Small intestine (tissue), 16 donors: ENCODE measurements around the gene CALHM3. TPM values are rescaled to one million over a fixed set of nuclear protein-coding genes. Genes with fewer than 3 reads are reported as not detected.
"Not testable (repeated sequence)": the region's sequence is repeated elsewhere in the genome, so short reads cannot be mapped to it uniquely, and the experiment has no call there.

ENCODE experiments used
- DNase-seq, 2 donors: peaks; one replicate each; pipeline versions ENCODE4 v3.0.0 to v3.0.0-alpha.2; 2013
- FAIRE-seq: peaks from 2 replicates; lab custom pipeline; 2012; peaks lifted over from hg19 to GRCh38; lab: Jason Lieb, UNC
- H3K27ac ChIP-seq, 3 donors: one replicate each; pipeline ENCODE4 v1.5.1; 2013; ENCODE audit warnings: low read length in 2 of 3, mild to moderate bottlenecking in 2 of 3, control low read depth in 1 of 3, inconsistent platforms in 1 of 3, low read depth in 1 of 3, moderate library complexity in 1 of 3
- H3K27me3 ChIP-seq, 3 donors: one replicate each; pipeline ENCODE4 v1.6.1; 2013; ENCODE audit warnings: low read length in 3 of 3, inconsistent platforms in 1 of 3; ENCODE audit not compliant: control insufficient read depth in 3 of 3, insufficient read depth in 3 of 3
- H3K36me3 ChIP-seq, 3 donors: one replicate each; pipeline ENCODE4 v1.6.1; 2013; ENCODE audit warnings: low read length in 3 of 3, inconsistent platforms in 1 of 3, low read depth in 1 of 3, mild to moderate bottlenecking in 1 of 3, moderate library complexity in 1 of 3; ENCODE audit not compliant: control insufficient read depth in 3 of 3, insufficient read depth in 2 of 3
- H3K4me1 ChIP-seq, 3 donors: one replicate each; pipeline ENCODE4 v1.6.1; 2013; ENCODE audit warnings: low read length in 2 of 3, inconsistent platforms in 1 of 3, low read depth in 1 of 3, mild to moderate bottlenecking in 1 of 3, moderate library complexity in 1 of 3; ENCODE audit not compliant: control insufficient read depth in 3 of 3, insufficient read depth in 2 of 3
- H3K4me3 ChIP-seq, 3 donors: one replicate each; pipeline ENCODE4 v1.5.1; 2013; ENCODE audit warnings: low read length in 3 of 3, control low read depth in 1 of 3, inconsistent platforms in 1 of 3, low read depth in 1 of 3, mild to moderate bottlenecking in 1 of 3, moderate library complexity in 1 of 3
- H3K9me3 ChIP-seq, 2 donors: one replicate each; pipeline ENCODE4 v1.6.1; 2013; ENCODE audit warnings: low read depth in 1 of 2, low read length in 1 of 2; ENCODE audit not compliant: control insufficient read depth in 2 of 2, insufficient read depth in 1 of 2
- WGBS, 3 donors: extraction: QIAGEN DNeasy Blood & Tissue Kit; methylation state at CpG; one replicate each; pipeline ENCODE4 v1.1.7; 2013; 5-methylcytosine and 5-hydroxymethylcytosine counted together
- long read RNA-seq, 10 donors: transcript quantifications; one replicate each; lab custom pipeline, GENCODE V29; 2026
- polyA plus RNA-seq, 4 donors: library from polyadenylated mRNA; stranded (reverse) in 3 of 4; unstranded in 1 of 4; fragments of 200-250 nt in 3 of 4; fragments of 120-200 nt in 1 of 4; gene quantifications; one replicate each; pipeline versions ENCODE4 v1.2.1 to v1.2.3, GENCODE V29; 2013
- donor health status: healthy with polysubstance abuse.
- donor health status: control.
- donor health status: control.
- donor health status: Bipolar disorder and iron deficiency.
- donor health status: healthy.

CALHM3 gene, protein sequence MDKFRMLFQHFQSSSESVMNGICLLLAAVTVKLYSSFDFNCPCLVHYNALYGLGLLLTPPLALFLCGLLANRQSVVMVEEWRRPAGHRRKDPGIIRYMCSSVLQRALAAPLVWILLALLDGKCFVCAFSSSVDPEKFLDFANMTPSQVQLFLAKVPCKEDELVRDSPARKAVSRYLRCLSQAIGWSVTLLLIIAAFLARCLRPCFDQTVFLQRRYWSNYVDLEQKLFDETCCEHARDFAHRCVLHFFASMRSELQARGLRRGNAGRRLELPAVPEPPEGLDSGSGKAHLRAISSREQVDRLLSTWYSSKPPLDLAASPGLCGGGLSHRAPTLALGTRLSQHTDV
- under 1 TPM in 1 of 4 donors, not detected in 3; 0.13 TPM for polyA plus RNA-seq
- long read RNA-seq, donor 1, result 0 reads
- long read RNA-seq, donor 2, result 0 reads
- long read RNA-seq, donor 3, partial matches to known transcripts, result 0 of 1 reads
- long read RNA-seq, donor 3, other reads (novel, unspliced or antisense), result 0 of 1 reads
- long read RNA-seq, donor 4, result 0 reads
- long read RNA-seq, donor 5, result 0 reads
- long read RNA-seq, donor 6, result 0 reads
- long read RNA-seq, donor 7, result 0 reads
- long read RNA-seq, donor 8, result 0 reads
- long read RNA-seq, donor 9, result 0 reads
- long read RNA-seq, donor 10, result 0 reads

DNA sequence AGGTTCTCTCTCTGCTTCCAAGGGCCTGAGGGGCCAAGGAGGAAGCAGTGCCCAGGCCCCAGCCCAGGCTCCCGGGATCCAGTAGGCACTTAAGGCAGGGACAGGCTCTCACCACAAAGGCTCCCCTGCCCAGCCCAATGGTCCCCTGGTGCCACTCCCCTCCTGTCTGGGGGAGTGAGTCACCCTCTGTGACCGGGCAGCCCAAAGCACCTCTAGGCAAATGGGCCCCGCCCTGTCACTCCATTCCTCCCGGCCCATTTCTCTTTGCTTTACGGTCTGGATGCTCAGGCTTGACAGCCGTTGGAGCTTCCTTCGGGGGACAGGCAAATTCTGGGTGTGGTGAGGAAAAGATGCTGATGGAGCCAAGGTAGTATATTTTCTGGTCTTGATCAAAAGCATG lies at the start of gene CALHM3:
Gene CALHM3 (minus strand): TSS at position 106 of the 400 bp plus-strand sequence. CDS start 208 bp downstream, outside the sequence.
- DNase-seq (peak in 1 of 2 donors; percentile 25), FAIRE-seq (no peak)
- H3K27ac ChIP-seq, result no peak within 1 kb of the TSS
- WGBS, 3 donors, result 22 to 74% (median 40%) methylated on average over 7 of the region's 7 CpGs
- H3K9me3 ChIP-seq, result no peaks in the 10 kb centered on the region
- no peaks in the 10 kb centered on the region for H3K27me3 ChIP-seq
- no peaks in the 10 kb centered on the region for H3K4me1 ChIP-seq
- H3K4me3 ChIP-seq, result no peak within 1 kb of the TSS
- H3K36me3 ChIP-seq, result no peaks in the 10 kb centered on the region

DNA sequence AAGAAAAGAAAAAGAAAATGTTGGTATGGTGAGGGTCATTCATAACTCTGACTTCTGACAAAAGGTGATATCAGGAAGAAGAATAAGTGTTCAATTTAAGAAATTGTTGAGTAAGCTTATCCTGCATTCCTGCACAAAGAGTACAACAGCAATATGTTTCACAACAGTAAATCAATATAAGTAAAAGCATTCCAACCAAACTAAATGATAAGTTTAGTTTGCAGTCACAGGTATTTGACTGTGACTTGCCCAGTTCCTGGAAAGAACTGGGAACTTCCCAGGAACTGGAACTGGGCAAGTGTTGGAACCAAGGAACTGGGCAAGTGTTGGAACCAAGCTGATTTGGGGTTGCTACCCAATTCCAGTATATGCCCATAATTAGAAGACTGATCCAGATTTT lies 49.5 kb upstream of the CALHM3 start:
- Histone ChIP-seq H3K27ac (no peak overlapping the region), H3K4me1 (no peaks in the 10 kb centered on the region), H3K4me3 (no peak overlapping the region), H3K36me3 (no peaks in the 10 kb centered on the region), H3K9me3 (peaks cover 0 to 23% of the 10 kb centered on the region in 2 donors), H3K27me3 (no peaks in the 10 kb centered on the region)
- DNase-seq (peak in 1 of 2 donors; percentile 21), FAIRE-seq (no peak)

DNA sequence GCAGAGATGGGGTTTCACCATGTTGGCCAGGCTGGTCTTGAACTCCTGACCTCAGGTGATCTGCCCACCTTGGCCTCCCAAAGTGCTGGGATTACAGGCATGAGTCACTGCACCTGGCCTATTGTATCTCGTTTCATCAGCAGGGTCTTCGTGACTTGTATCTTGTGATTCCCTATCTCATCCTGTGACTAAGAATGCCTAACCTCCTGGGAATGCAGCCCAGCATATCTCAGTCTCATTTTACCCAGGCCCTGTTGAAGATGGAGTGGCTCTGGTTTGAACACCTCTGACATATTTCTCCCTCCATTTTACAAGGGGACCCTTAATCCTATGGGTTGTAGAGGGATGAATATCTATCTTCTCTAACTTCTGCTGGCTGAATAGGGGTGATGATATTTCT lies 48.4 kb upstream of the CALHM3 start:
- H3K27ac ChIP-seq, H3K4me1 ChIP-seq, H3K27me3 ChIP-seq, H3K4me3 ChIP-seq, FAIRE-seq, H3K36me3 ChIP-seq, DNase-seq: not testable (repeated sequence)
- H3K9me3 ChIP-seq, result peaks cover 0 to 18% of the 10 kb centered on the region in 2 donors
- WGBS, 3 donors, result 30 to 63% (median 58%) methylated on average over 2 of the region's 2 CpGs

DNA sequence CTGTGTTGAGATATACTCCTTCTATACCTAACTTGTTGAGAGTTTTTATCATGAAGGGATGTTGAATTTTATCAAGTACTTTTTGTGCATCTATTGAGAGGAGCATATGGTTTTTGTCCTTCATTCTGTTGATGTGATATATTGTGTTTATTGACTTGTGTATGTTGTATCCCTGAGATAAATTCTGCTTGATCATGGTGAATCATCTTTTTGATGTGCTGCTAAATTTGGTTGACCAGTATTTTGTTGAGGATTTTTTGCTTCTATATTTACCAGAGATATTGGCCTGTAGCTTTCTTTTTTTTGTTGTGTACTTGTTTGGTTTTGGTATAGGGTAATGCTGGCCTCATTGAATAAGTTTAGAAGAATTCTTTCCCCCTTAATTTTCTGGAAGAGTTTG lies 46.9 kb upstream of the CALHM3 start:
- no peak overlapping the region for H3K4me3 ChIP-seq
- H3K9me3 ChIP-seq, result peaks cover 0 to 13% of the 10 kb centered on the region in 2 donors
- no peaks in the 10 kb centered on the region for H3K36me3 ChIP-seq
- H3K4me1 ChIP-seq, result no peaks in the 10 kb centered on the region
- FAIRE-seq (no peak), DNase-seq (no peak)
- no peaks in the 10 kb centered on the region for H3K27me3 ChIP-seq
- no peak overlapping the region for H3K27ac ChIP-seq

GRCh38 chr10:103523683-103524082 lies 44.6 kb upstream of the CALHM3 start:
- H3K4me1 ChIP-seq, result no peaks in the 10 kb centered on the region
- no peak overlapping the region for H3K4me3 ChIP-seq
- DNase-seq (no peak), FAIRE-seq (no peak)
- no peaks in the 10 kb centered on the region for H3K36me3 ChIP-seq
- H3K9me3 ChIP-seq, result no peaks in the 10 kb centered on the region
- WGBS, 3 donors, result 58 to 74% (median 72%) methylated on average over 4 of the region's 4 CpGs
- no peaks in the 10 kb centered on the region for H3K27me3 ChIP-seq
- no peak overlapping the region for H3K27ac ChIP-seq

- DNase-seq, H3K9me3 ChIP-seq, FAIRE-seq, H3K27me3 ChIP-seq, H3K27ac ChIP-seq, H3K4me1 ChIP-seq, H3K36me3 ChIP-seq, H3K4me3 ChIP-seq: not testable (repeated sequence)
- WGBS, 3 donors, result 87 to 92% (median 89%) methylated on average over 7 of the region's 7 CpGs
Observed at GRCh38 chr10:103522006-103522405, 43.0 kb upstream of the CALHM3 start.

- 61 to 81% (median 79%) methylated on average over 4 of the region's 4 CpGs for WGBS, 3 donors
- DNase-seq (no peak), FAIRE-seq (no peak)
- H3K4me1 ChIP-seq, result peaks cover 0 to 8% (median 0%) of the 10 kb centered on the region in 3 donors
- no peaks in the 10 kb centered on the region for H3K9me3 ChIP-seq
- no peak overlapping the region for H3K27ac ChIP-seq
- no peaks in the 10 kb centered on the region for H3K36me3 ChIP-seq
- no peak overlapping the region for H3K4me3 ChIP-seq
- H3K27me3 ChIP-seq, result no peaks in the 10 kb centered on the region
Observed at GRCh38 chr10:103519798-103520197, 40.8 kb upstream of the CALHM3 start.

DNA sequence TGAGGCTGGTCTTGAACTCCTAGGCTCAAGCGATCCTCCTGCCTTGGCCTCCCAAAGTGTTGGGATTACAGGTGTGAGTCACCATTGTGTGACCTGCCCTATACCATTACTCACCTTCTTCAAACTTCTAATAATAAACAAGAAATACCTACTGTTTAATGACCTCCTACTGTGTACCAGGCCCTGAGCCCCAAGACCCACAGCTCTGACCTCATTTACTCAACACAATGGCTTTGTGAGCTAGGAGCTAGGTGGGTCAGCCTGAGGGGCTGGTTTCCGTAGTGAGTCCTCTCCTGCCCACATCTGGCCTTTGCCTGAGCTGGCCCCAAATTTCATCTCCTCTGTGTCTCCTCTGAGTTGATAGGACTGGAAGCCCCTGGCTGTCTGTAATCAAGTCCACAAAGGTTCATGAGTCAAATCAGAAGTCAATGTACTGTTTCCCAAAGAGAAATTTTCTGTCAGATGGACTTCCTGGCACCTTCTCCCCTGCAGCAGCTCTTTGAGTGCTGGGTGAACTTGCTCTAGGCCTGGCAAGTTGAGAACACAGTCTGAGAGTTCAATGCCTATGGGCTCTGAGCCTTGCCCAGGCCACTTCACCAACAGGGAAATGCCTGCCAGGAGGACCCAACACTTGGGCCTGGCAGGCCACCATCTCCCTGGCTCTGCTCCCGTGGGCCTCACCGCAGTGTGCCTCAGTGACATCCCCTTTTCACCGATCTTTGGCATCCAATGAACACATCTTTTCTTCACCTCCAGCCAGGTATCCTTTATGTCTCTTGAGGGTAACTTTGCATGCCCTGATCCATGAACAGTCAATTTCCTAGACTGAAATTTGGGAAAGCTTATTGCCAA lies 38.4 kb upstream of the CALHM3 start:
- no peak for DNase-seq
- H3K27ac ChIP-seq, result no peak overlapping the region

More for the DNA sequence above, 38.4 kb upstream of the CALHM3 start:
- peaks cover 0 to 29% (median 2%) of the 10 kb centered on the region in 3 donors for H3K4me1 ChIP-seq
- no peaks in the 10 kb centered on the region for H3K9me3 ChIP-seq
- no peak for FAIRE-seq
- no peaks in the 10 kb centered on the region for H3K36me3 ChIP-seq
- no peak overlapping the region for H3K4me3 ChIP-seq
- WGBS, 3 donors, result 94 to 100% (median 98%) methylated on average over 5 of the region's 5 CpGs
- no peaks in the 10 kb centered on the region for H3K27me3 ChIP-seq
